ENCODE data around the gene TRPT1. TPM values are rescaled to one million over a fixed set of nuclear protein-coding genes. Genes with fewer than 3 reads are reported as not detected.
A peak's percentile ranks its signal among the peaks of the same experiment; 100 is the strongest.

Gene TRPT1
- total RNA-seq, 2 experiments from 2014 or later = 37.8 to 44.8 TPM

DNA sequence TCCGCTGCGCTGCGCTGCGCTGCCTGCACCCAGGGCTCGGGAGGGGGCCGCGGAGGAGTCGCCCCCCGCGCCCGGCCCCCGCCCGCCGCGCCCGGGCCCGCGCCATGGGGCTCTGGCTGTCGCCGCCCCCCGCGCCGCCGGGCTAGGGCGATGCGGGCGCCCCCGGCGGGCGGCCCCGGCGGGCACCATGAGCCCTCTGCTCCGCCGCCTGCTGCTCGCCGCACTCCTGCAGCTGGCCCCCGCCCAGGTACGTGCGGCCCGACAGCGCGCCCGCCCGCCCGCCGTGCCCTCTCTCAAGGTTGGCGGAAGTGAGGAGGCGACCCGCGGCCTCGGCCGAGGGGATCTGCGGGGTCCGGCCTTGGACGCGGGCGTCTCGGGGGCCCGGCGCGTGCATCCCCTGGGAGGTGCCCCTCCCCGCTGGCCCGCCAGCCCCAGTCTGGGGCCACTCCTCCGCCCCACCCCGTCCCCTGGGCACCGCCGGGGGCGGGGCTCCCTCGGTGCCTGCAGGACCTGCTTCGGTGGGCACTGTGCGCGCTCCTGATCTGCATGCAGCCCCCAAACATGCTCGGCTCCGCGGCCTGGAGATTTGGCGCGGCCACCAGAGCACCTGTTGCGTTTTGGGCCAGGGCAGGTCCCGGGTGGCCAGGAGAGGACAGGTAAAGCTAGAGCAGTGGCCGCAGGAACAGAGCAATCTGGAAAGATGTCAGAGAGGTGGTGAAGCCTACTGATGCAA lies 8.8 kb upstream of the TRPT1 start:
- Mint-ChIP-seq H3K27ac (peak overlapping the region; percentile 81), H3K4me1 (ENCODE audit: low read depth) (peaks cover 45% of the 10 kb centered on the region), H3K27me3 (ENCODE audit: low read depth) (no peaks in the 10 kb centered on the region), H3K9me3 (ENCODE audit: insufficient read depth) (no peaks in the 10 kb centered on the region), H3K4me3 (peak overlapping the region; percentile 91), H3K36me3 (ENCODE audit: low read depth) (peaks cover 33% of the 10 kb centered on the region)
- ATAC-seq (peak; percentile 52), DNase-seq (peak; percentile 62)
- CTCF ChIA-PET = interaction anchor here (1.9 kb wide), 1 partner anchor 8 kb away, joined by 6 read pairs; the partner anchor contains the start of genes NUDT22 and TRPT1
- POLR2A ChIA-PET = interaction anchor here (1.2 kb wide), 1 partner anchor 27 kb away, joined by 4 read pairs; no protein-coding TSS in a partner anchor

DNA sequence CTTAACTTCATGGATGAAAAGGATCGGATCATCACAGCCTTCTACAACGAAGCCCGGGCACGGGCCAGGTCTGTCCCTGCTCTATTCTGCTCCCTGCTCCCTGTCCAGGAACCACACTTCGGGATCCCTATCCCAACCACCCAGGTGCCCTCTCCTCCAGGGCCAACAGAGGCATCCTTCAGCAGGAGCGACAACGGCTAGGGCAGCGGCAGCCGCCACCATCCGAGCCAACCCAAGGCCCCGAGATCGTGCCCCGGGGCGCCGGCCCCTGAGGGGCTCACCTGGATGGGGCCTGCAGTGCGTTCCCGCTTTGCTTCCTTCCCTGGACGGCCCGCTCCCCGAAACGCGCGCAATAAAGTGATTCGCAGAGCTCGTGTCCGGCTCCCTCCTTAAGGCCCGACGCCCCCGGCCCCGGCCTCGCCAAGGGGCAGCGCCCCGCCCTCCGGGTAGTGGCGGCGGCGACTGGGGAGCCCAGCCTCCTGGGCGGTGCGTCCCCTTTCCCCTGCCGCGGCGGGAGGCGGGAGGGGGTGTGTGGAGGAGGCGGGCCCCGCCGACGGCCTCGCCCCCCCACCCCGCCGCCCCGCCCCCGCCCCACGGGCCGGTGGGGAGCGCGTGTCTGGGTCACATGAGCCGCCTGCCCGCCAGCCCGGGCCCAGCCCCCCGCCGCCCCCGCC lies 8.1 kb upstream of the TRPT1 start, which contains the start of gene VEGFB:
Gene VEGFB, plus strand, starts transcription at position 672 of the 674 bp plus-strand sequence. CDS start 250 bp downstream, outside the sequence.
- Mint-ChIP-seq H3K36me3 (ENCODE audit: low read depth) (peaks cover 38% of the 10 kb centered on the region), H3K27me3 (ENCODE audit: low read depth) (no peaks in the 10 kb centered on the region), H3K4me1 (ENCODE audit: low read depth) (peaks cover 48% of the 10 kb centered on the region), H3K9me3 (ENCODE audit: insufficient read depth) (no peaks in the 10 kb centered on the region), H3K27ac (peak within 1 kb of the TSS; percentile 81), H3K4me3 (peak within 1 kb of the TSS; percentile 91)
- peak; percentile 75 for DNase-seq
- peak; percentile 50 for ATAC-seq
- CTCF ChIA-PET = interaction anchor here (1.5 to 5.9 kb wide), 2 partner anchors 9 to 28 kb away, joined by 3 to 40 read pairs; partner anchors contain the start of gene FERMT3
- POLR2A ChIA-PET = interaction anchor here (2.1 kb wide), 1 partner anchor 27 kb away, joined by 12 read pairs; the partner anchor contains the start of gene FERMT3

GRCh38 chr11:64232967-64233315 lies 7.0 kb upstream of the TRPT1 start:
- H3K4me1 Mint-ChIP-seq (ENCODE audit: low read depth) = peaks cover 53% of the 10 kb centered on the region
- ChIA-PET POLR2A (interaction anchor here (0.6 to 2.1 kb wide), 10 partner anchors 8 to 858 kb away, joined by 3 to 12 read pairs (median 4); partner anchors contain the start of genes FERMT3, FKBP2, PRDX5 and TRMT112), CTCF (interaction anchor here (0.8 to 5.9 kb wide), 4 partner anchors 10 to 72 kb away, joined by 3 to 40 read pairs (median 3); partner anchors contain the start of gene FERMT3)
- peaks cover 30% of the 10 kb centered on the region for H3K36me3 Mint-ChIP-seq (ENCODE audit: low read depth)
- no peak overlapping the region for H3K27ac Mint-ChIP-seq
- no peaks in the 10 kb centered on the region for H3K27me3 Mint-ChIP-seq (ENCODE audit: low read depth)
- DNase-seq = no peak
- no peak for ATAC-seq
- no peaks in the 10 kb centered on the region for H3K9me3 Mint-ChIP-seq (ENCODE audit: insufficient read depth)
- peak overlapping the region; percentile 31 for H3K4me3 Mint-ChIP-seq

- DNase-seq (no peak), ATAC-seq (no peak)
- Mint-ChIP-seq H3K4me3 (peak overlapping the region; percentile 87), H3K9me3 (ENCODE audit: insufficient read depth) (no peaks in the 10 kb centered on the region), H3K4me1 (ENCODE audit: low read depth) (peaks cover 59% of the 10 kb centered on the region), H3K27me3 (ENCODE audit: low read depth) (no peaks in the 10 kb centered on the region), H3K36me3 (ENCODE audit: low read depth) (peaks cover 28% of the 10 kb centered on the region), H3K27ac (peak overlapping the region; percentile 91)
- ChIA-PET CTCF (interaction anchor here (0.8 to 5.9 kb wide), 7 partner anchors 9 to 1150 kb away, joined by 3 to 40 read pairs (median 3); partner anchors contain the start of genes FERMT3 and FKBP2), POLR2A (interaction anchor here (0.6 to 2.1 kb wide), 10 partner anchors 7 to 859 kb away, joined by 3 to 12 read pairs (median 4); partner anchors contain the start of genes FERMT3, FKBP2, PRDX5 and TRMT112)
Measured at GRCh38 chr11:64232182-64232966, 6.4 kb upstream of the TRPT1 start.

DNA sequence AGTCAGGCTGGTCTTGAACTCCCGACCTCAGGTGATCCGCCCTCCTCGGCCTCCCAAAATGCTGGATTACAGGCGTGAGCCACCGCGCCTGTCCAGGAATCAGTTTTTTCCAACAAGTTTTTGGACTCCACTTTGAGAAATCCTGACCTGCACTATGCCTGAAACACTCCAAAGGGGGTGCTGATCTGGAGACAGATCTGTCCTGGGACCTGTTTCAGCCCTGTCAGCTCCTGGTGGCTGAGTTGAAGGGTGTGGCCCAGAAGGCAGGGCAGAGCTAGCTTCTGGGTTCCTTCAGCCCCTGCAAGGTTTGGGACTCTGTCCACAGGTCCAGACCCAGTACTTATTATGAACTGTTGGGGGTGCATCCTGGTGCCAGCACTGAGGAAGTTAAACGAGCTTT lies 5.6 kb upstream of the TRPT1 start:
- DNase-seq = no peak
- Mint-ChIP-seq H3K4me1 (ENCODE audit: low read depth) (peaks cover 65% of the 10 kb centered on the region), H3K9me3 (ENCODE audit: insufficient read depth) (no peaks in the 10 kb centered on the region), H3K4me3 (peak overlapping the region; percentile 87), H3K36me3 (ENCODE audit: low read depth) (peaks cover 26% of the 10 kb centered on the region), H3K27ac (peak overlapping the region; percentile 91), H3K27me3 (ENCODE audit: low read depth) (no peaks in the 10 kb centered on the region)
- CTCF ChIA-PET = interaction anchor here (0.9 to 5.9 kb wide), 6 partner anchors 10 to 1150 kb away, joined by 3 to 40 read pairs (median 3); partner anchors contain the start of genes FERMT3 and FKBP2
- ATAC-seq = no peak
- POLR2A ChIA-PET = interaction anchor here (1.0 to 2.7 kb wide), 3 partner anchors 8 to 86 kb away, joined by 3 to 14 read pairs (median 6); partner anchors contain the start of genes FERMT3, PRDX5 and TRMT112

GRCh38 chr11:64230985-64231365 lies 5.0 kb upstream of the TRPT1 start:
- ChIA-PET CTCF (interaction anchor here (1.0 to 5.9 kb wide), 7 partner anchors 9 to 74 kb away, joined by 3 to 40 read pairs (median 3); partner anchors contain the start of genes FERMT3 and FKBP2), POLR2A (interaction anchor here (1.0 to 2.7 kb wide), 3 partner anchors 9 to 24 kb away, joined by 3 to 14 read pairs (median 4); partner anchors contain the start of genes FERMT3 and FKBP2)
- Mint-ChIP-seq H3K36me3 (ENCODE audit: low read depth) (peaks cover 26% of the 10 kb centered on the region), H3K27me3 (ENCODE audit: low read depth) (no peaks in the 10 kb centered on the region), H3K4me1 (ENCODE audit: low read depth) (peaks cover 63% of the 10 kb centered on the region), H3K4me3 (peak overlapping the region; percentile 87), H3K9me3 (ENCODE audit: insufficient read depth) (no peaks in the 10 kb centered on the region), H3K27ac (peak overlapping the region; percentile 91)
- DNase-seq (no peak), ATAC-seq (no peak)

GRCh38 chr11:64230171-64230984 lies 4.4 kb upstream of the TRPT1 start, which contains the start of gene DNAJC4:
Gene DNAJC4 (plus strand): TSS chr11:64230548. CDS start chr11:64230855, 307 bp downstream.
- Mint-ChIP-seq H3K27ac (peak within 1 kb of the TSS; percentile 91), H3K9me3 (ENCODE audit: insufficient read depth) (no peaks in the 10 kb centered on the region), H3K36me3 (ENCODE audit: low read depth) (peaks cover 24% of the 10 kb centered on the region), H3K4me1 (ENCODE audit: low read depth) (peaks cover 59% of the 10 kb centered on the region), H3K27me3 (ENCODE audit: low read depth) (no peaks in the 10 kb centered on the region), H3K4me3 (peak within 1 kb of the TSS; percentile 87)
- ChIA-PET CTCF (interaction anchor here (0.8 to 5.9 kb wide), 6 partner anchors 10 to 74 kb away, joined by 3 to 40 read pairs (median 5); partner anchors contain the start of genes CATSPERZ and FERMT3), POLR2A (interaction anchor here (0.6 to 2.7 kb wide), 6 partner anchors 10 to 1639 kb away, joined by 3 to 14 read pairs (median 4); partner anchors contain the start of genes FERMT3, FKBP2 and TUT1)
- peak; percentile 52 for ATAC-seq
- DNase-seq = peak; percentile 94

GRCh38 chr11:64229744-64230170 lies 3.8 kb upstream of the TRPT1 start:
- peak overlapping the region; percentile 91 for H3K27ac Mint-ChIP-seq
- H3K36me3 Mint-ChIP-seq (ENCODE audit: low read depth) = peaks cover 21% of the 10 kb centered on the region
- ChIA-PET POLR2A (interaction anchor here (0.6 to 2.7 kb wide), 6 partner anchors 10 to 1638 kb away, joined by 3 to 14 read pairs (median 4); partner anchors contain the start of genes FERMT3, FKBP2 and TUT1), CTCF (interaction anchor here (0.8 to 5.9 kb wide), 5 partner anchors 14 to 75 kb away, joined by 3 to 40 read pairs (median 6); partner anchors contain the start of genes CATSPERZ and FERMT3)
- H3K4me1 Mint-ChIP-seq (ENCODE audit: low read depth) = peaks cover 60% of the 10 kb centered on the region
- H3K27me3 Mint-ChIP-seq (ENCODE audit: low read depth) = no peaks in the 10 kb centered on the region
- DNase-seq (no peak), ATAC-seq (no peak)
- peak overlapping the region; percentile 87 for H3K4me3 Mint-ChIP-seq
- H3K9me3 Mint-ChIP-seq (ENCODE audit: insufficient read depth) = no peaks in the 10 kb centered on the region

DNA sequence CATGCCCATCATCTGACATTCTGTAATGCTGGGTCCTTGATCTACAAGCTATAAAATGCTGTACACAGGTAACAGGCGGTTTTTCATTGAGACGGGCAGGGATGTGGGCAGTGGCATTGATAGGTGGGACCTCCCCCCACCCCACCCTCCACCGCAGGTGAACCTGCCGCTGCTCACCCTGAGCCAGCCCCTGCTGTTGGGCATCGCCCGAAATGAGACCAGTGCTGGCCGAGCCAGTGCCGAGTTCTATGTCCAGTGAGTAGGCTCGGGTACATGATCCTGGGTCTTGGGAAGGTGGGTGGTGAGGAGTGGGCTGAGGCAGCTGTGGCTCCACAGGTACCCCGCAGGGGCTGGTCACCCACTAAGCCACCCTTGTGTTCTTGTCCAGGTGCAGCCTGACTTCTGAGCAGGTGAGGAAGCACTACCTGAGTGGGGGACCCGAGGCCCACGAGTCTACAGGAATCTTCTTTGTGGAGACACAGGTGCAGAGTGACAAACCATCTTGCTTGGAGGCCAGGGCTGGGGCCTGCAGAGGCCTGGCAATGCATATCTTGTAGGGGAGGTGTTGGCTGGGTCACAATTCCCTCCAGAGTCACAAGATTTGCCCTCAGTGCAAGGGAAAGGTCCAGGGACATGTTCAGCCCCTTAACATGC lies 3.2 kb upstream of the TRPT1 start:
- no peaks in the 10 kb centered on the region for H3K9me3 Mint-ChIP-seq (ENCODE audit: insufficient read depth)
- H3K36me3 Mint-ChIP-seq (ENCODE audit: low read depth) = peaks cover 21% of the 10 kb centered on the region
- no peak for DNase-seq
- POLR2A ChIA-PET = interaction anchor here (0.6 to 2.7 kb wide), 6 partner anchors 10 to 1638 kb away, joined by 3 to 14 read pairs (median 4); partner anchors contain the start of genes FERMT3 and TUT1
- H3K4me1 Mint-ChIP-seq (ENCODE audit: low read depth) = peaks cover 66% of the 10 kb centered on the region
- no peaks in the 10 kb centered on the region for H3K27me3 Mint-ChIP-seq (ENCODE audit: low read depth)
- H3K27ac Mint-ChIP-seq = peak overlapping the region; percentile 91
- H3K4me3 Mint-ChIP-seq = peak overlapping the region; percentile 87
- ATAC-seq = no peak
- CTCF ChIA-PET = interaction anchor here (0.8 to 5.9 kb wide), 6 partner anchors 15 to 75 kb away, joined by 3 to 40 read pairs (median 5); partner anchors contain the start of genes CATSPERZ and FERMT3
